ENCODE measurements around the gene DOCK3.
"Not testable (repeated sequence)": the region's sequence is repeated elsewhere in the genome, so short reads cannot be mapped to it uniquely, and the experiment has no call there.

The DOCK3 gene

DNA sequence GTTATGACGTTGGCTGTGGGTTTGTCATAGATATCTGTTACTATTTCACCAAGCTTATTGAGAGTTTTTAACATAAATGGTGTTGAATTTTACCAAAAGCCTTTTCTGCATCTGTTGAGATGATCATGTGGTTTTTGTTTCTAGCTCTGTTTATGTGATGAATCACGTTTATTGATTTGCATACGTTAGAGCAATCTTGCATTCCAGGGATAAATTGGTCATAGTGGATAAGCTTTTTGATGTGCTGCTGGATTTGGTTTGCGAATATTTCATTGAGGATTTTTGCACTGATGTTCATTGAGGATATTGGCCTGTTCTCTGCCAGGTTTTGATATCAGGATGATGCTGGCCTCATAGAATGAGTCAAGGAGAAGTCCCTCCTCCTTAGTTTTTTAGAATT lies 117.8 kb downstream of the DOCK3 start:
- H3K4me1 Mint-ChIP-seq = no peaks in the 10 kb centered on the region
- peaks cover 8% of the 10 kb centered on the region for H3K27me3 Mint-ChIP-seq
- H3K27ac Mint-ChIP-seq = no peak overlapping the region
- DNase-seq = no peak
- no peaks in the 10 kb centered on the region for H3K9me3 Mint-ChIP-seq
- no peak overlapping the region for H3K4me3 Mint-ChIP-seq
- ATAC-seq = no peak

DNA sequence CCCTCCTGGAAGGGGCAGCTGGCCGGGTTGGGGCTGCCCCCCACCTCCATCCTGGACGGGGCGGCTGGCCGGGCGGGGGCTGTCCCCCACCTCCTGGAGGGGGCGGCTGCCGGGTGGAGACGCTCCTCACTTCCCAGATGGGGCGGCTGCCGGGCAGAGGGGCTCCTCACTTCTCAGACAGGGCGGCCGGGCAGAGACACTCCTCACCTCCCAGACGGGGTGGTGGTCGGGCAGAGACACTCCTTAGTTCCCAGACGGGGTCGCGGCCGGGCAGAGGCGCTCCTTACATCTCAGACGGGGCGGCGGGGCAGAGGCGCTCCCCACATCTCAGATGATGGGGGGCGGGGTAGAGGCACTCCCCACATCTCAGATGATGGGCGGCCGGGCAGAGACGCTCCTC lies 129.1 kb downstream of the DOCK3 start:
- not testable (repeated sequence) for ATAC-seq, H3K4me3 Mint-ChIP-seq, H3K27me3 Mint-ChIP-seq, DNase-seq, H3K27ac Mint-ChIP-seq, H3K4me1 Mint-ChIP-seq
- H3K9me3 Mint-ChIP-seq = peaks cover 32 to 58% of the 10 kb centered on the region in 2 donors

DNA sequence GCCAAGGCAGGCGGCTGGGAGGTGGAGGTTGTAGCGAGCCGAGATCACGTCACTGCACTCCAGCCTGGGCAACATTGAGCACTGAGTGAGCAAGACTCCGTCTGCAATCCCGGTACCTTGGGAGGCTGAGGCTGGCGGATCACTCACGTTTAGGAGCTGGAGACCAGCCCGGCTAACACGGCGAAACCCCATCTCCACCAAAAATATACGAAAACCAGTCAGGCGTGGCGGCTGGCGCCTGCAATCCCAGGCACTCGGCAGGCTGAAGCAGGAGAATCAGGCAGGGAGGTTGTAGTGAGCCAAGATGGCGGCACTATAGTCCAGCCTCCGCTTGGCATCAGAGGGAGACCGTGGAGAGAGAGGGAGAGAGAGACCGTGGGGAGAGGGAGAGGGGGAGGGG lies 129.6 kb downstream of the DOCK3 start:
- H3K27ac Mint-ChIP-seq, H3K4me1 Mint-ChIP-seq, H3K4me3 Mint-ChIP-seq, DNase-seq, H3K27me3 Mint-ChIP-seq, ATAC-seq: not testable (repeated sequence)
- peaks cover 26 to 52% of the 10 kb centered on the region in 2 donors for H3K9me3 Mint-ChIP-seq

DNA sequence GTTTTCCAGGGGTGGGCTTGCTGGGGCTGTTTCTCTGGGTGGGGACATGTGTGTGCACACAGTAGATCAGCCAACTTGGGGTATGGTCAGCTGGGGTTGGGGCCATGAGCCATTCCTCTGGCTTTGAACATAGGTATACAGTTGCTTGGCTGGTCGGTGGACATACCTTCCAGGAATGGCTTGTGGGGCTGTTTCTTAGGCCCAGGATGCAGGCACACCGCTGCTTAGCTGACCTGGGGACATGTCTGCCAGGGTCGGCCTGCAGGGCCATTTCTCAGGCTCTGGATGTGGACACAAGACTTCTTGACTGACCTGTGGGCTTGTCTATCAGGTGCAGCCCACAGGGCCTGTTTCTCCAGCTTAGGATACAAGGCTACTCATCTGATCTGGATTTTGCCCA lies 130.6 kb downstream of the DOCK3 start:
- DNase-seq (no peak), ATAC-seq (no peak)
- Mint-ChIP-seq H3K4me3 (no peak overlapping the region), H3K27ac (no peak overlapping the region), H3K9me3 (peaks cover 18 to 43% of the 10 kb centered on the region in 2 donors), H3K4me1 (no peaks in the 10 kb centered on the region), H3K27me3 (no peaks in the 10 kb centered on the region)

DNA sequence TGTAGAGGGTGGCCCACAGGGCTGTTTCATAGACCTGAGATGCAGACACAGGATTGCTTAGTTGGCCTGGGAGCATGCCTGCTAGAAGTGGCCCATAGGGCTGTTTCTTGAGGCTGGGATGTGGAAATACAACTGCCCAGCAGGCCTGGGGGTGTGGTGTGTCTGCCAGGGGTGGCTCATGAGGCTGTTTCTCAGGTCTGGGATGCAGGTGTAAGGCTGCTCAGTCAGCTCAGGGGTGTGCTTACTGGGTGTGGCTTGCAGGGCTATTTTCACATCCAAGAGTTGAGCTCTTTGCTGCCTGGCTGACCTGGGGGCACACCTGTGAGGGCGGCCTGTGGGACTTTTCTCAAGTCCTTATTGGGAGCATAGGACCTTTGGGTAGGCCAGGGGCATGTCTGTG lies 131.3 kb downstream of the DOCK3 start:
- H3K4me3 Mint-ChIP-seq = no peak overlapping the region

DNA sequence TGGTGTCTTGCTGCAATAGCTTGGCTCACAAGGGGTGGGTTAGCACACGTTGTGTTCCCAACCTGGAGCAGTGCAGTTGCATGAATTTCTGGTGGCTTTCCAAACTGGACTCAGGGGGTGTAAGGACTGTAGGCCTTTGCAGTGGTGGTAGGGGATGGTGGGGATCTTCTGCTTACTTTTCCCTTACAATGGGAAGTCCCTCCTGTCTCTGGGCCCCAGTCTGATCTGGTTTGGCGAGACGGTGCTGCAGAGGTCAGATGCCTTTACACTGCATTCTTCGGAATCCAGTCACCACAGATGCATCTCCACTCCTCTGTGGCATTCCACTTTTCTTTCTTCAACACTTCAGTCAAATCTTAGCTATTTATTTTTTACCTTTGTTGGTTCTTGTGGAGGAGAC lies 132.1 kb downstream of the DOCK3 start:
- no peak for ATAC-seq

More for the DNA sequence above, 131.3 kb downstream of the DOCK3 start:
- ATAC-seq (no peak), DNase-seq (no peak)
- Mint-ChIP-seq H3K9me3 (peaks cover 14 to 36% of the 10 kb centered on the region in 2 donors), H3K27ac (peak overlapping the region in 1 of 2 donors; percentile 52), H3K27me3 (no peaks in the 10 kb centered on the region), H3K4me1 (no peaks in the 10 kb centered on the region)

DNA sequence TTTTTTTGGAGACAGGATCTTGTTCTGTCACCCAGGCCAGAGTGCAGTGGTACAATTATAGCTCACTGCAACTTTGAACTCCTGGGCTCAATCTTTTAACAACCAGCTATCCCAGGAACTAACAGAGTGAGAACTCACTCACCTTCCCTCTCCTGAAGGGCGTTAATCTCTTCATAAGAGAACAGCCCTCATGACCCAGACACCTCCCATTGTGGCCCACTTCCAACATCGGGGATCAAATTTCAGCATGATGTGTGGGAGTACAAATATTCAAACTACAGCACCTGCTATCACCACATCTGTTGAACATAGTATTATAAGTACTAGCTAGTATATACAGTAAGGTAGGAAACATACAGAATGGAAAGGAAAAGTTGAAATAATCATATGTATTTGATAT lies 132.5 kb downstream of the DOCK3 start:
- no peak for ATAC-seq

More for the DNA sequence above, 132.1 kb downstream of the DOCK3 start:
- H3K4me1 Mint-ChIP-seq = no peaks in the 10 kb centered on the region
- H3K27ac Mint-ChIP-seq = no peak overlapping the region
- no peak overlapping the region for H3K4me3 Mint-ChIP-seq
- H3K9me3 Mint-ChIP-seq = peaks cover 6 to 28% of the 10 kb centered on the region in 2 donors
- H3K27me3 Mint-ChIP-seq = no peaks in the 10 kb centered on the region
- DNase-seq = no peak

DNA sequence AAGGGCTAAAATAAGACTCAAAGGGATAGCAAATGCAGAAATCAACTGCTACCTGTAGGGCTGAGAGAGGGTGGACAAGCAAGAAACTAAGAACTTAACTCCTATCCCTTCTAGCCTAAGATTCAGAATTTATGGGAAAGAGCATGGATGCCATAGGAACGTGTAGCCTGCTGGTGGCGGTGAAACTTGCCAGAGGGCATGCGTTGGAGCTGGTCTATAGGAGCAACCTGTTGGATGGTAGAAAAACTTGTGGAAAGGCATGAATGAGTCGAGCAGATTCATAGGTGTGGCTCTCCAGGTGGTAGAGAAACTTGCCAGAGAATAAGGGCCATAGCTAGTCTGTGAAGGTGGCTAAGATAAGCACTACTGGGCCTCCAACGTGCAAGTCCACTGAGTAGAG lies 137.2 kb downstream of the DOCK3 start:
- DNase-seq (no peak), ATAC-seq (no peak)
- Mint-ChIP-seq H3K9me3 (no peaks in the 10 kb centered on the region), H3K27ac (no peak overlapping the region), H3K4me3 (no peak overlapping the region), H3K27me3 (no peaks in the 10 kb centered on the region), H3K4me1 (peaks cover 13% of the 10 kb centered on the region)

More for the DNA sequence above, 132.5 kb downstream of the DOCK3 start:
- Mint-ChIP-seq H3K27ac (peak overlapping the region in 1 of 2 donors; percentile 39), H3K27me3 (no peaks in the 10 kb centered on the region), H3K4me1 (no peaks in the 10 kb centered on the region), H3K9me3 (peaks cover 1 to 23% of the 10 kb centered on the region in 2 donors), H3K4me3 (no peak overlapping the region)
- no peak for DNase-seq

DNA sequence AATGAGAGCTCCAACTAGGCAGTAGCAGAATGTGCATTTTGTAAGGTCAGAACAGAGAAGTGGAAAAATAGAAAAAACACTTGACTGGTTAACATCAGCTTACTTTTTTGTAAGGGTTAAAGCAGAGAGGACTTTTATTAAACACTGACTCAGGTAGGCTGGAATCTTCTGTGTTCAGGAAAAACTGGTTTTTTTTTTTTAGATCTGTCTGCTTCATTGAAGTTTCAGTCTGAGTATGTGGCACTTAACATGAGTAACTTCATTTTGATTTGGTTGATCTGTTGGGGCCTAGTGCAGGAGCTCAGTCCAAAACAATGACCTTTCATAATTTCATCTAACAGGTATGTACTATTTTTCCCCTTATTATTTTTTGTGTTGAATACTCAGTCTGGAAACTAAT lies 141.1 kb downstream of the DOCK3 start:
- no peak for ATAC-seq
- no peak for DNase-seq
- no peaks in the 10 kb centered on the region for H3K9me3 Mint-ChIP-seq
- no peak overlapping the region for H3K4me3 Mint-ChIP-seq
- H3K27me3 Mint-ChIP-seq = no peaks in the 10 kb centered on the region
- peak overlapping the region in 1 of 2 donors; percentile 17 for H3K27ac Mint-ChIP-seq
- peaks cover 13% of the 10 kb centered on the region for H3K4me1 Mint-ChIP-seq

DNA sequence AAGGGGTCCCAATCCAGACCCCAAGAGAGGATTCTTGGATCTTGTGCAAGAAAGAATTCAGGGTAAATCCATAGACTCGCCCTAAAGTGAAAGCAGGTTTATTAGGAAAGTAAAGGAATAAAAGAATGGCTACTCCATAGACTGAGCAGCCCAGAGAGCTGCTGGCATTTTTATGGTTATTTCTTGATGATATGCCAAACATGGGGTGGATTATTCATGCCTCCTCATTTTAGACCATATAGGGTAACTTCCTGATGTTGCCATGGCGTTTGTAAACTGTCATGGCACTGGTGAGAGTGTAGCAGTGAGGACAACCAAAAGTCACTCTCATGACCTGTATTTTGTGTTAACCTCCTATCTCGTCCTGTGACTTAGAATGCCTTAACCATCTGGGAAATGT lies 142.2 kb downstream of the DOCK3 start:
- no peak overlapping the region for H3K4me3 Mint-ChIP-seq
- H3K4me1 Mint-ChIP-seq = peaks cover 13% of the 10 kb centered on the region
- H3K9me3 Mint-ChIP-seq = no peaks in the 10 kb centered on the region
- DNase-seq = no peak
- no peaks in the 10 kb centered on the region for H3K27me3 Mint-ChIP-seq
- H3K27ac Mint-ChIP-seq = no peak overlapping the region
- ATAC-seq = no peak

DNA sequence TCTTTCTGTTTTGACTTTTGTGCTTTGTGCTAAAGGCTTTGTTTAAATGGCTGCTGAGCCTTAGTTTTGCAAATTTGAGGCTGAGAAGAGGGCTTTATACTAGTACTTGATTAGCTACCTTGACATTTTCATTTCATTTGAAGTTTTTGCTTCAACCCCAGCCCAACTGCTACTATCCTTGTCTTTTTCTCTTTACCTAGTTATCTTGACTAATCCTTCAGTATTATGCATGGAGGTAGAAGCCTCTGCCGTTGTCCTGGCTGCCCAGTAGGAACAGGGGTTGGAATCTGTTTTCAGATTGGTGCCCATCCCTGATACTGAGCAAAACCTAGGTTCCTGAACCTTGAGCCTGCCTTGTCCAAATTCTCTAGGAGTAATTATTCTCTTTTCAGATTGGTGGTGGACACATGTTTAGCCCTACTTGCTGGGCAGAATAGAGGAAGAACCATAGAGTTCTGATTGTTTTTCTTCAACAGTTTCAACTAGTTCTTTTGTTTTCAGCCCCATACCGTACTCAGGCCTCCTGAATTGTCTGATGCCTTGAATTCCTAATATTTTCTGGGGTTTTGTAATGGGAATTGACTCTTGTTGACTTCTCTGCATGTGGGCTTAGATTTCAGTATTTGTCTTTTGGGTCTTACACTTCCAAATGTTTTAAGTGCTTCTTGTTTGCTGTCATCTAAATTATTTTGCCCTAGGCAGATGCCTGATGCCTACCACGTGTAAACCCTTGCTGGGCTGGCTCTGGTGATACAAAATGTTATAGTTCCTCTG lies 143.2 kb downstream of the DOCK3 start:
- no peak for ATAC-seq
- H3K9me3 Mint-ChIP-seq = no peaks in the 10 kb centered on the region

DNA sequence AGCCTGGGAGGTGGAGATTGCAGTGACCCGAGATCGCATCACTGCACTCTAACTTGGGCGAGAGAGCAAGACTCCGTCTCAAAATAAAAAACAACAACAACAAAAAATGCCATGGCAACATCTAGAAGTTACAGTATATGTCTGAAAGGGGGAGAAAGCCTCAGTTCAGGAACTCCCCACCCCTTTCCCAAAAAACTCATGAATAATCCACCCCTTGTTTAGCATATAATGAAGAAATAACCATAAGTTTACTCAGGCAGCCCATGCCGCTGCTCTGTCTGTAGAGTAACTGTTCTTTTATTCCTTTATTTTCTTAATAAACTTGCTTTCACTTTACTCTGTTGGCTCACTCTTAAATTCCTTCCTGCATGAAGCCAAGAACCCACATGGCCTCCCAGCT lies 145.2 kb downstream of the DOCK3 start:
- Mint-ChIP-seq H3K9me3 (peaks cover 0 to 4% of the 10 kb centered on the region in 2 donors), H3K4me1 (peaks cover 13% of the 10 kb centered on the region)

More for the DNA sequence above, 143.2 kb downstream of the DOCK3 start:
- no peak for DNase-seq
- Mint-ChIP-seq H3K27me3 (no peaks in the 10 kb centered on the region), H3K4me1 (peaks cover 13% of the 10 kb centered on the region), H3K27ac (no peak overlapping the region), H3K4me3 (no peak overlapping the region)

DNA sequence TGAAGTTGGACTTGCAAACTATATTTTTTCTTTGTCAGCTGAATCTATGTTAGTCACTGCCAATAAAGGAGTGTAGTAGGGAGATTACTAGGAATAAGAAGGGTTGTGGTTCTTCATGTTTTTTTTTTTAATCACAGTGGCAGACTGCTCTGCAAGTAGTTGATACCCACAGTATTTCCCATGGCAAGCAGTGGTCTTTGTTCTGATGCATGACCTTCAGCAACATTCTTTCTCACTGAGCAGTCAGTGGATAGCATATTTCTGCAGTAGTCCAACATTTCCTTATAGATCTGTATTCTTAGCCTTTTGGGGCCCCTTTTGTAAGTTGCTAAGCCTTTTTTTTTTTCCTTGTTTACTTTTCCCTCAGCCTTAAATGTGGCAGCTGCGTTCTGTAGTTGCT lies 151.1 kb downstream of the DOCK3 start:
- Mint-ChIP-seq H3K27ac (no peak overlapping the region), H3K9me3 (peaks cover 0 to 4% of the 10 kb centered on the region in 2 donors), H3K27me3 (peaks cover 7% of the 10 kb centered on the region), H3K4me1 (no peaks in the 10 kb centered on the region), H3K4me3 (no peak overlapping the region)
- DNase-seq (no peak), ATAC-seq (no peak)

More for the DNA sequence above, 145.2 kb downstream of the DOCK3 start:
- H3K27ac Mint-ChIP-seq = no peak overlapping the region
- ATAC-seq = no peak
- DNase-seq = no peak
- H3K4me3 Mint-ChIP-seq = no peak overlapping the region
- no peaks in the 10 kb centered on the region for H3K27me3 Mint-ChIP-seq

DNA sequence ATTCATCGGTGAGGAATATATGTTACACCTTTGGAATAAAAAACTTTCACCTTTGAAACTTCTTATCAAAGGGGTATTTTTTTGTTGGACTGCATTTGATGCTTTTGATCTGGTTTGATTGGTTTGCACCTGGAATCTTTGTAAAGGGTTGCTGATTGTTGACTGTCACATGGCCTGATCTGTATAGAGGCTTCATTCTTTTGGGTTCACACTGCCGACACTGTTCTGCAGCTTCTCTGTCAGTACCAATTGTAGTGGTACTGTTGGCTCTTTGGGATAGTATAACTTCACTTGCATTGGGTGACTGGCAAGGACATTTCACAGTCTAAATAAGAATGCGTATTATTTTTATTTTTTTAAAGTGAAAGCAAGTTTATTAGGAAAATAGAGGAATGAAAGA lies 155.7 kb downstream of the DOCK3 start:
- ATAC-seq = no peak
- H3K4me3 Mint-ChIP-seq = no peak overlapping the region
- H3K9me3 Mint-ChIP-seq = peaks cover 0 to 6% of the 10 kb centered on the region in 2 donors
- no peaks in the 10 kb centered on the region for H3K4me1 Mint-ChIP-seq
- no peak overlapping the region for H3K27ac Mint-ChIP-seq
- H3K27me3 Mint-ChIP-seq = peaks cover 7% of the 10 kb centered on the region
- no peak for DNase-seq

DNA sequence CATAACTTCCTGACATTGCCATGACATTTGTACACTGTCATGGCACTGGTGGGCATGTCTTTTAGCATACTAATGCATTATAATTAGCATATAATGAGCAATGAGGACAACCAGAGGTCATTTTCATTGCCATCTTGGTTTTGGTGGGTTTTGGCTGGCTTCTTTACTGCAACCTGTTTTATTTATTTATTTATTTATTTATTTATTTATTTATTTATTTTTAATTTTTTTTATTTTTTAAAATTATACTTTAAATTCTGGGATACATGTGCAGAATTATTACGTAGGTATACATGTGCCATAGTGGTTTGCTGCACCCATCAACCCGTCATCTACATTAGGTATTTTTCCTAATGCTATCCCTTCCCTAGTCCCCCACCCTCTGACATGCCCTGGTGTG lies 156.3 kb downstream of the DOCK3 start:
- not testable (repeated sequence) for DNase-seq, H3K4me1 Mint-ChIP-seq, H3K27me3 Mint-ChIP-seq, H3K27ac Mint-ChIP-seq, ATAC-seq, H3K4me3 Mint-ChIP-seq, H3K9me3 Mint-ChIP-seq

DNA sequence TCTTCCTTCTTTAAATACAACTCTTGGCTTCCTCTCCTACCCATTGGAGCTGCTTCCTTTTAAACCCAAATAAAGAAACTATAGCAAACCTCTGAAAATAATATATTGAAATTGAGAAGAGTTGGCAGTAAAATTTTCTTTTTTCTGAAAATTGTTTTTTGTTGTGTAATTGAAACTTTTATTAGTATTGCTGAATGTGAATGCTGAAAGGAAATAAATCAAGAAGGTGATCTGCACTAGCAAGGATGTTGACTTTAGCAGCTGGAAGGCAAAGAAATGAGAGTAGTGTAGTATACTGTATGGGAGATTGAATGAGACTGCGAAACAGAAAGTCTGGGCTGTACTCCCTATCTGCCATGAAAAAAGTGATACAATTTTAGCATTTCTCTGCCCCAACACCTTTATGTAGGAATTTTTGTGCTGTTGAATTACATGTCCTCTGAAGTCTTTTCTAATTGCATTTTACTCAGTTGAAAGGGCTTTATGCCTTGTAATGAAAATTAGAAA lies 166.3 kb downstream of the DOCK3 start:
- Mint-ChIP-seq H3K27ac (no peak overlapping the region), H3K4me3 (no peak overlapping the region), H3K4me1 (peaks cover 15% of the 10 kb centered on the region), H3K9me3 (peaks cover 0 to 7% of the 10 kb centered on the region in 2 donors), H3K27me3 (peaks cover 20% of the 10 kb centered on the region)
- no peak for DNase-seq
- no peak for ATAC-seq
